Fibroblast of gingiva (primary cell): ENCODE results near the gene MMP14.
A peak's percentile ranks its signal among the peaks of the same experiment; 100 is the strongest.
"Not testable (repeated sequence)": the region's sequence is repeated elsewhere in the genome, so short reads cannot be mapped to it uniquely, and the experiment has no call there.

Source experiments
- DNase-seq: peaks from one replicate; pipeline ENCODE4 v3.0.0-alpha.2; 2011; ENCODE audit warnings: low read depth

MMP14 gene

DNA sequence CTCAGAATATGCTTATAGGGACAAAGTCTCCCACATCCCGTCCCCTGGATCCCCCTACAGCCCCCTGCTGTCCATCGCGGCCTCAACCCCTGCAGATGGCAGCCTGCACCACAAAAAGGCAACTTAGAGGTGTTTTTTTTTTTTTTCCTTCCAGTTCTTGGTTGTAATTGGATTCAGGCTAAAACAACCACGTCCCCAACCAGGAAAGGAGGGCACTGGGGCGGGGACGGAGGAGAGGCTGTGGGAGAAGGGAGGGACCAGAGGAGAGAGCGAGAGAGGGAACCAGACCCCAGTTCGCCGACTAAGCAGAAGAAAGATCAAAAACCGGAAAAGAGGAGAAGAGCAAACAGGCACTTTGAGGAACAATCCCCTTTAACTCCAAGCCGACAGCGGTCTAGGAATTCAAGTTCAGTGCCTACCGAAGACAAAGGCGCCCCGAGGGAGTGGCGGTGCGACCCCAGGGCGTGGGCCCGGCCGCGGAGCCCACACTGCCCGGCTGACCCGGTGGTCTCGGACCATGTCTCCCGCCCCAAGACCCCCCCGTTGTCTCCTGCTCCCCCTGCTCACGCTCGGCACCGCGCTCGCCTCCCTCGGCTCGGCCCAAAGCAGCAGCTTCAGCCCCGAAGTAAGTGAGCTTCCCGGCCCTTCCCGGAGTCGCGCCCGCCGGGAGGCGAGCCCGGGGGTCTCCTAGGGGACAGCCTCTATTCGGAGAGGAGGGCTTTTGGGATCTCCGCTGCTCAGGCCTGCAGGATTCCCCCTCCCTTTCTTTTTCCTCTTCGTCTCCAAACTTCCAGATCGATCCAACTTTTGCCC, at the start of gene MMP14:
MMP14 (plus strand) TSS at position 285 of the 813 bp plus-strand sequence; CDS start at position 518, 233 bp downstream.
- peak; percentile 95 for DNase-seq

DNA sequence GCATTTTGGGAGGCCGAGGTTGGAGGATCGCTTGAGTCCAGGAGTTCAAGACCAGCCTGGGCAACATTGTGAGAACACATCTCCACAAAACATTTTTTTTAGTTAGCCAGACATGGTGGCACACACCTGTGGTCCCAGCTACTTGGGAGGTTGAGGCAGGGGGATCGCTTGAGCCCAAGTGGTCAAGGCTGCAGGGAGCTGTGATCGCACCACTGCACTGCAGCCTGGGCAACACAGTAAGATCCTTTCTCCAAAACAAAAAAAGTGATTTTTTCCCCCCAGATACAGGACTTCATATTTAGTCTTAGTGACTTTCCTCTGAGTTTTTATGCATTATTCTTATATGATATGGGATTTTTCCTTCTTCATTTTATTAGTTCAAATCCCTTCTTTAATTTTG, 49.7 kb upstream of the MMP14 start:
- no peak for DNase-seq

DNA sequence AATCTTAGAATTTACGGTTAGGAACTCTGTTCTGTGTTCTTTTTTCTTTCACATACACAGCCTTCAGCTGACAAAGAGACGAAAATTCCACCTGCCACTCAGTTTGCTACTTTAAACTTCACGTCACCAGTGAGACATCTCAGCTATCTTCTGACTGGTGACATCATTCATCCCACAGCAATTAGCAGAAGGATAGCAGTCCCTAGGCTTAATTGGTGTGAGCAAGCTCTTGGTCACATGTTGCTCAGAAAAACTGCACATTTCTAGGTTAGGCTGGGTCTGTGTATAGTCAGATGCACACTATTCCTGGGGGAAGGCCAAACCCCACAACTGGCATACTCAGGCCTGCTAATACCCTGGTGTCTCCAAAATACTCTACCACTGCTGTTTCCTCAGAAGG, 45.1 kb upstream of the MMP14 start:
- DNase-seq, result peak; percentile 8

DNA sequence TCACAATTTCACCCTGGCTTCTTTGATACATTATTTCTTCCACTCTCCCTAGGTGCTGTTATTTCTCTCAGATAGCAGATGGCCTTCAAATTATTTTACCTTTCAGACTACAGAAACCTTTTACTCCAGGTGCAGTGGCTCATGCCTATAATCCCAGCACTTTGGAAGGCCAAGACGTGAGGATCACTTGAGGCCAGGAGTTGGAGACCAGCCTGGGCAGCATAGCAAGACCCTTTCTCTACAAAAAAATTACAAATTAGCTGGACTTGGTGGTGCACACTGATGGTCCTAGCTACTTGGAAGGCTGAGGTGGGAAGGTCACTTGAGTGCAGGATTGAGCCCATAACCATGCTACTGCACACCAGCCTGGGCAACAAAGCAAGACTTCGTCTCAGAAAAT, 44.2 kb upstream of the MMP14 start:
- no peak for DNase-seq

DNA sequence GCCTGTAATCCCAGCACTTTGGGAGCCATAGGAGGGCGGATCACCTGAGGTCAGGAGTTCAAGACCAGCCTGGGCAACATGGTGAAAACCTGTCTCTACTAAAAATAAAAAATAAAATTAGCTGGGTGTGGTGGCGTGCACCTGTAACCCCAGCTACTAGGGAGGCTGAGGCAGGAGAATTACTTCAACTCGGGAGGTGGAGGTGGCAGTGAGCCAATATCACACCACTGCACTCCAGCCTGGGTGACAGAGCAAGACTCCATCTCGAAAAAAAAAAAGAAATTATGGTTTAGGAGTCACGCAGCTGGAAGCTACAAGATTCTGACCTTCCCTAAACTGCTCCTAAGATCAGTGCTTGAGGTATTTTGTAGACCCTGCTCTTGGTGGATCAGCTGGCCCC, 42.8 kb upstream of the MMP14 start:
- not testable (repeated sequence) for DNase-seq

DNA sequence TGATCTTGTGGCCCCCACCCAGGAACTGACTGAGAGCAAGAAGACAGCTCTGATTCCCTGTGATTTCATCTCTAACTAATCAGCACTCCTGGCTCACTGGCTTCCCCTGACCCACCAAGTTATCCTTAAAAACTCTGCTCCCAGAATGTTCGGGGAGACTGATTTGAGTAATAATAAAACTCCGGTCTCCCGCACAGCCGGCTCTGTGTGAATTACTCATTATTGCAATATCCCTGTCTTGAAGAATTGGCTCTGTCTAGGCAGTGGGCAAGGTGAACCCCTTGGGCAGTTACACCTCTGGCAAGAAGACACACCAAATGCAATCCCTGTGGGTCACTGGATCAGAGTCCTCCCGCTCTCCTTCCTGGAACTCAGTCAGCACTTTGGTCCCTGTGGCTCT, 42.4 kb upstream of the MMP14 start:
- no peak for DNase-seq

DNA sequence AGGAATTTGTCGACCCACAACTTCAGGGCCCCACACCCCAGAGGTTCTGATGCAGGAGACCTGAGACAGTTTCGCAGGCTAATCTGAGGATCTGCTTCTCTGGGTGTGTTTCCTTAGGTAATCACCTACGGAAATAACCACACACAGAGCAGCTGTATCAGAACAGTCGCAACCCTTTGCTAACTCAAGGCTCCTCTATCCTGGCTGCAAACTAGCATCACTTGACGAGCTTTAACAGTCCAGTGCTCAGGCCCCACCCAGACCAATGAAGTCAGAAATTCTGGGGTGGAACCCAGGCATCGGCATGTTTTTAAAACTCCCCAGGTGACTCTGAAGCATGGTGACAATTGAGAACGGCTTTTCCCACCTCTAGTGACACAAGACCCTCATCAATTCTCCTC, 41.8 kb upstream of the MMP14 start:
- no peak for DNase-seq

DNA sequence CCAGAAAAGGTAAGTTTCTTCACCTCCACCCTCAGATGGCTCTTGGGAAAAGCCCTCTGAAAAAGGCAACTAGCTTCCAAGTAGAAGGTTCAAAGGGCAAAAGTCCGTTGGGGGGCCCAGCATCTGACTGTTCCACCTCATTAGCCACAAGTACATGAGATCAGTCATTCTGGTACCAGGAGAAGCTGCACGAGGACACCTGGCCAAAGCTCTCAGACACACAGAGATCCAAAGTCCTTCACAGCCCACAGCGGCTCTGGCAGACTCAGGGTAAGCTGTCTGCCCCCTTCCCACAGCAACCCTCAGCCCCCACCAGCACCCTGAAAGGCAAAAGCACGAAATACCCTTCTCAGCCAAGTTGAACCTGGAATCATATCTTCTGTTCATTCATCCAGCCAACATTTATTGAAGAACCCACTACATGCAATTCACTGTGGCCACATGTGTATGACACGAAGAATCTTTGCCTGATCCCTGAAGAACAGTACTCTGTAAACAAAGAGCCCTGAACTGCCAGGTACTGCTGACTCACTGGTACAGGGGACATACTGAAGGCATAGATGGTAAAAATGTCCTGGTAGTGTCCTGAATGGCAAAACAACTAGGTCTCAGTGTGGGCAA, 40.2 kb upstream of the MMP14 start:
- DNase-seq, result no peak

DNA sequence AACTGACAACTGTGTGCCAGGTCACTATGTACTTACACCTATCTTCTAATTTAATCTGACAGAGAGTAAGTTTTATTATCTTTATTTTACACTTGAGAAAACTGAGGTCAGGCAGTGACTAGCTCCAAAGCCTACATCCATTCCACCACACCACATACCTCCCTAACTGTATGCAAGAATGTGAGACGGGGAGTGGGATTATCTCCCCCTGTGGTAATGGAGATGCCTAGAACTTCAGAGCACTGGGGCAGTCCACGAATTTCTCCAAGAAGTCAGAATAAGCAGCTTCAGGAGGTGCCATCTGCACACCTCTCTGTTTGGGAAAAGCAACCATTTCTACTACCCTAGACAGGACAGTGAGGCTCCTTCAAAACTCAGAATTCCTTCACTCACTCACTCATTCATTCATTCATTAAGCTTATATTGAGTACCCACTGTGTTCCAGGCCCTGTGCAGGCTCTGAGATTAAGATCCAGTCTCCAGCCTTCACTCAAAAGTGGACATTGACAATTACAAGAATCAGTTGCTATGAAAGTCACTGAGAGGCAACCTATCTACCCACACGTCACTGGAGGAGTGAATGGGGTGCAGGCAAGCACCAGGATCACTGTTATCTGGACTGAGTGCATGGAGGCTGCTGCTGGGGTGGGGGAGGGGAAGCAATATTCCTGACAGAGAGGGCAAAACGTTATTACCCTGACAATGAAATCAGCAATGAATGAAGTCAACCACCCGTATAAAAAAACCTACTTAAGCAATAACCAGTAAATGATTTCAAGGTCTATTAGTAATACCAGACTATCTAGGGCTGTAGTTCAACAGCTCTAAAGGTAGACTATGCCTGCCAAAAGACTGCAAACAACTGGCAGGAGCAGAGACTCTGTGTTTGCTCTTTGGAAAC, 39.1 kb upstream of the MMP14 start:
- no peak for DNase-seq

DNA sequence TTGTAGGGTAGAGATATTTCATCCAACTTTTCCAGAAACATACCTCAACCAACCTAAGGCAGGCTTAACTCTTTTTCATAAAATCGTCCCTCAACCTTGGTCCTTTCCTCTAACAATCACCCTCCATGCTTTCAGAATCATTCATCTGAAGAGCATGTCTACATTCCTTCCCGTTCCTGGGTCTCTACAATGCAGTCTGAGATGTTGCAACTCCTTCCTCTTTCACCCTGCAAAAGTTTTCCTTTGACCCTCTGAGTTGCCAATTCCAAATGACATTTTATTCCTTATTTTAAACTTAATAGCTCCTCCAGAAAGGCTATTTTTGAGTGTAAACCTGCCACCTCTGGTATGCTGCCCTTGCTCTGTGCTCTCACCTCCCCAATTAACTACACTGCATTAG, 37.9 kb upstream of the MMP14 start:
- no peak for DNase-seq

DNA sequence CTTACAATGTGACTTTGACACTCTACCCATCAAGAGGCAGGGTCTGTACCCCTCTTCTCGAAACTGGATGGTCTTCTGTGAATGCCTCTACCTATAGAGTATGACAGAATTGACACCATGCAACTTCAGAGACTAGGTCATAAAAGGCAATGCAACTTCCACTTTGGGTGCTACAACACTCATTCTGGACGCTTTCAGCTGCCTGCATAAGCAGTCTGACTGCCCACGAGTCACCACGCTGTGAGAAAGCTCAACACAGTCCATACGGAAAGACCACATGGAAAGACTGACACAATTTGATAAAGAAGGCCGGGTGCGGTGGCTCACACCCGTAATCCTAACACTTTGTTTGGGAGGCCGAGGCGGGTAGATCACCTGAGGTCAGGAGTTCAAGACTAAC, 36.0 kb upstream of the MMP14 start:
- no peak for DNase-seq

DNA sequence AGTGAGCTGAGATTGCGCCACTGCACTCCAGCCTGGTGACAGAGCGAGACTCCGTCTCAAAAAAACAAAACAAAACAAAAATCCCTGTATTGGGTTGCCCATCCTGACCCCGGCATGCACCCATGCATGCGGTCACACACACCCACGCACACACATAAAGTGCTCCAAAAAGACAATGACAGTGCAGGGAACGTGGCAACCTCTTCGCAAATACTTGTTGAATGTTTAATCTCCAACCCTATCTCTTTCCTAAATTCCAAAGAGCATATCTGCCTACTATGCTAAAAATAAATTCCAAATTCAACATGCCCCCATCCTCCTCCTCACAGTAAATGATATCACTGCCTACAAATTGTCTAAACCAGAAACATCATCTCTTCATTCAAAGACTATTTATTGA, 34.7 kb upstream of the MMP14 start:
- no peak for DNase-seq

DNA sequence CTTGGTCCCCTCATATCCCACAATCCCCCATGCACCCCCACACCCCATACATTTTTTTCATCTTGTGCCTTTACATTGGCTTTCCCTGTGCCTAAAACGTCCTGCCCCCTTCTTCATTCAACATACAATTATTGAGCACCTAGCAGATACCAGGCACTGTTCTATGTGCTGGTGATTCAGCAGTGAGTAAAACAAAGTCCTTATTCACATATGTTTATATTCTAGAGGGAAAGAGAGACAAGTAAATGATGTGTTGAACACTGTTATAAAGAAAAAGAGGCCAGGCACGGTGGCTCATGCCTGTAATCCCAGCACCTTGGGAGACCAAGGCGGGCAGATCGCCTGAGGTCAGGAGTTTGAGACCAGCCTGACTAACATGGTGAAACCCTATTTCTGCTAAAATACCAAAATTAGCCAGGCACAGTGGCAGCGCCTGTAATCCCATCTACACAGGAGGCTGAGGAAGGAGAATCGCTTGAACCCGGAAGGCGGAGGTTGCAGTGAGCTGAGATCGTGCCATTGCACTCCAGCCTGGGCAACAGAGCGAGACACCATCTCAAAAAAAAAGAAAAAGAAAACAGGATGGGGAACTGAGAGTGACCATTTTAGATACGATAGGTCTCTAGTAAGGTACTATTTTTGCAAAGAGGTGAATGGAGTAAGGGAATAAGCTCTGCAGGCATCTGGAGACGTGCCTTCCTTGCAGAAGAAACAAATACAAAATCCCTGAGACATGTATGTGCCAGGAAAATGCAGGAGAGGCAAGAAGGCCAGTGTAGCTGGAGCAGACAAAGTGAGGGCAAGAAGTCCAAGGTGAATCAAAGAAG, 33.3 kb upstream of the MMP14 start:
- no peak for DNase-seq

DNA sequence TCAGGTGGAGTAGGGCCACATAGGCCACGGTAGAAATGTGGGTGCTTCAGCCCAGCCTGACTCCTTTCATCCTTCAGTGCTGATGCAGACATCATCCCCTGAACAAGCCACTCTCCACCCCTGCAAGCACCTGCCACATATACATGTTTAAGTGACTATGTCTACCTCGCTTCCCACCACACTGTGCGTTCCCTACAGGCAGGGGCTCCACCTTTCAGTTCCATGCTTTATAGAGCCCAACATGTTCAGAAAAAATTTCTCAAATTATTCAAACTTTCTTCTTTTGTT, 32.8 kb upstream of the MMP14 start:
- DNase-seq, result no peak

DNA sequence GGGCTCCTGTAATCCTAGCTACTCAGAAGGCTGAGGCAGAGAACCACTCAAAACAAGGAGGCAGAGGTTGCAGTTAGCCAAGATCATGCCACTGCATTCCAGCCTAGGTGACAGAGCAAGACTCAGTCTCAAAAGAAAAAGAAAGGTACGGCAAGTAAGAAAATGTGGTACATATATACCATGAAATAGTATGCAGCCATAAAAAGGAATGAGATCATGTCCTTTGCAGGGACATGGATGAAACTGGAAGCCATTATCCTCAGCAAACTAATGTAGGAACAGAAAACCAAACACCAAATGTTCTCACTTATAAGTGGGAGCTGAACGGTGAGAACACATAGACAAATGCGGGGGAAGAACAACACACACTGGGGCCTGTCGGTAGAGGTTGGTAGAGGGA, 31.1 kb upstream of the MMP14 start:
- DNase-seq, result not testable (repeated sequence)

DNA sequence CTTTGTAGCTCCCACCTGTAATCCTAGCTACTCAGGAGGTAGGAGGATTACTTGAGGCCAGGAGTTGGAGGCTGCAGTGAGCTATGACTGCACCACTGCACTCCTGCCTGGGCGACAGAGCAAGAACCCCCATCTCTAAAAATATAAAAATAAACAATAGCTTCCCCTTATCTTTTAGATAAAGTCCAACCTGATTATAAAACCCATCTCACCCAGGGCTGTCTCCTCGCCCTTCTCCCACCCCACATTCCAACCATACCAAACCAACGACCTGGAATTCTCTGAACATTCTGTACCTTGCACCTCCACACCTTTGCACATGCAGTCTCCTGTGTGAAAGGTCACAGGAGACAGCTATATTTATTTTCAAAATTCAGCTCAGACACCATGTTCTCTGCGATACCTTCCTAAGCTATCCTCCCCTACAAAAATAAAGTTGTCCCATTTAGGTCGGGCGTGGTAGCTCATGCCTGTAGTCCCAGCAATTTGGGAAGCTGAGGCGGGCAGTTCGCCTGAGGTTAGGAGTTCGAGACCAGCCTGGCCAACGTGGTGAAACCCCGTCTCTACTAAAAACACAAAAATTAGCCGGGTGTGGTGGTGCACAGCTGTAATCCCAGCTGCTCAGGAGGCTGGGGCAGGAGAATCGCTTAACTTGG, 28.8 kb upstream of the MMP14 start:
- DNase-seq, result no peak

DNA sequence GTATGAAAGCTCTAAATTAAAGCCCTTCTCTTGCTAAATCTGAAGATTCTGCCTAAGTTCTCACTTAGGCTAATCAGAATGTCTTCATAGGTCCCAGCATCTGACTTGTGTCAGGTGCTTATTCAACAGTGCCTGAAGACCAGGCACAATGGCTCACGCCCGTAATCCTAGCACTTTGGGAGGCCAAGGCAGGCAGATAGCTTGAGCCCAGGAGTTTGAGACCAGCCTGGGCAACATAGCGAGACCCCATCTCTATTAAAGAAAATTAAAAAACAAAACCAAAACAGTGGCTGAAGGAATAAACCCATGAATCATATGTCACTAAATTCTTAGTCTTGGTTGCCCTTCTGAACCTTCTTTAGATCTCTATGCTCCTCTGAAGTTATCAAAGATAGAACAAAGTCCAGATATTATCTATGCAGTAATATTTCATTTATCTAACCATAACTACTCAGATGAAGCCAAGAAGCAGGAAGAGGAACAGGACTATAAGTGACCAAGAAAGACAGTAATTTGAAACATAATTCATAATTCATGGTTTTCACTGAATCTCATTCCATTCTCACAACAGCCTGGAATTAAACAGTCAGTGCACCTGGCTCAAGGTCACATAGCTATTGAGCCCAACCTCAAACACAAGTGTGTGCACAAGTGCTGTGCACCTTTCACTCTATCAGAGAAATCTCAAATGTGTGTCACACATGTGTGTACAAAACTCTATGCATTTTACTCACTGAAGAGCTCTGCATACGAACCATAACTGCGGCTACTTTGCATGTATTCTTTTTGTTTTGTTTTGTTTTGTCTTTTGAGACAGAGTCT, 27.8 kb upstream of the MMP14 start:
- no peak for DNase-seq

DNA sequence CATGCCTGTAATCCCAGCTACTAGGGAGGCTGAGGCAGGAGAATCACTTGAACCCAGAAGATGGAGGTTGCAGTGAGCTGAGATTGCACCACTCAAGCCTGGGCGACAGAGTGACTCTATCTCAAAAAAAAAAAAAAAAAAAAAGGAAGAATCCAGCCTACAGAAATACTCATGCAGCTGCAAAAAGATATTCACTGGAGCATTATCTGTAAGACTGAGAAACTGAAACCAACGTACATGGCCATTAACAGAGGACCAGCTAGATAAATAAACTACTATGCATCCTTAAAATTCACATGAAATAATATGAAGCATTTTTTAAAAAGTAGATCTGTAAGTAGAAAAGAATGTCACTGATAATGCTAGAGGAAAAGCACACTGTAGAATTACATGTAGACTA, 24.7 kb upstream of the MMP14 start:
- no peak for DNase-seq

DNA sequence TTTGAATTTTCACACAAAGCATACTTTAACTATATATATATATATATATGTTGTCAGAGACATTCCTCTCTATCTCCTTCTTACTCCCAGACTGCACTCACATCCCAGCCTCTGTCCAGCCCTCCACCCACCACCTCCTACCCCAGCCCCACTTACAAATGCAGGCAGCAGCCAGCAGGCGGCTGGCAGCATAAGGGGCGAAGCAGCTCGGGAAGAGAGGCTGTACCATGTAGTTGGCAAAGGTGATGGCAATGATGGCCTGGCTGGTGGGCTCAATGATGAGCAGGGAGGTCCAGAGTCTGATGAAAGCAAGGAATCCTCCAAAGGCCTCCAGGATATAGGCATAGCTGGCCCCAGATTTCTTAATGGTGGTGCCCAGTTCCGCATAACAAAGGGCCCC, 23.6 kb upstream of the MMP14 start:
- DNase-seq, result no peak

DNA sequence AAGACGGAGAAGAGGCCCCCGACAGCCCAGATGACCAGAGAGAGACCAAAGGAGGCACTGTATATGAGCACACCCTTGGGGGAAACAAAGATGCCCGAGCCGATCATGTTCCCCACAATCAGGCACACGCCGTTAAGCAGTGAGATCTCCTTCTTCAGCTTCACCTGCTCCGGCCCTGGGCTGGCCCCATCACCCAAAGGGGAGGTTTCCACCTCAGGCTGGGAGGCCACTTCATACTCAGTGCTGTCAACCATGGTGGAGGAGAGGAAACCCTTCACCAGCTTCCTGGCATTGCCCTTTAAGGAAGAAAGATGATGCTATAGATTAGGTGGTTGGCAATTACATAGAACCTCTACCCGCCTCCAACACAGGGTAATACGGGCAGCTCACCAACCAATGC, 23.2 kb upstream of the MMP14 start:
- no peak for DNase-seq

DNA sequence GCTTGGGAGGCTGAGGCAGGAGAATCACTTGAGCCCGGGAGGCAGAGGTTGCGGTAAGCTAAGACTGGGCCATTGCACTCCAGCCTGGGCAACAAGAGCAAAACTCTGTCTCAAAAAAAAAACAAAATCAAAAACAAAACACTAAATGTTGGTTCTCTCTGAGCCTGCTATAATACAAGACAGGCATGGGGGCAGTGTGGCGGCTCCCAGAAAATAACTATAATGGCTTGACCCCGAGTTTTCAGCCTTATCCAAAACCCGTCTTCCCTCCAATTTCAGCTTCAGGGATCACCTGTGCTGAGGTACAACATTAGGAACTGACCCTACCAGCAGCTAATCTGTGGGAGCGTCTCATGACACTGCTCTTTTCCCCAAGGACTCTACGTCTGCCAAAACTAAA, 22.0 kb upstream of the MMP14 start:
- no peak for DNase-seq
